NCI-H510A (cell line): ENCODE measurements around the gene EFHC2.
"Not testable (repeated sequence)": the region's sequence is repeated elsewhere in the genome, so short reads cannot be mapped to it uniquely, and the experiment has no call there.

ENCODE experiments used
- DNase-seq: peaks from one replicate; lab custom pipeline; 2025; lab: John Stamatoyannopoulos, UW

EFHC2 gene

GRCh38 chrX:44232081-44232480 is 111.4 kb downstream of the EFHC2 start:
- no peak for DNase-seq

GRCh38 chrX:44228621-44229020 is 114.9 kb downstream of the EFHC2 start:
- no peak for DNase-seq

GRCh38 chrX:44227991-44228390 is 115.5 kb downstream of the EFHC2 start:
- DNase-seq: no peak

GRCh38 chrX:44225667-44226066 is 117.8 kb downstream of the EFHC2 start:
- DNase-seq: no peak

DNA sequence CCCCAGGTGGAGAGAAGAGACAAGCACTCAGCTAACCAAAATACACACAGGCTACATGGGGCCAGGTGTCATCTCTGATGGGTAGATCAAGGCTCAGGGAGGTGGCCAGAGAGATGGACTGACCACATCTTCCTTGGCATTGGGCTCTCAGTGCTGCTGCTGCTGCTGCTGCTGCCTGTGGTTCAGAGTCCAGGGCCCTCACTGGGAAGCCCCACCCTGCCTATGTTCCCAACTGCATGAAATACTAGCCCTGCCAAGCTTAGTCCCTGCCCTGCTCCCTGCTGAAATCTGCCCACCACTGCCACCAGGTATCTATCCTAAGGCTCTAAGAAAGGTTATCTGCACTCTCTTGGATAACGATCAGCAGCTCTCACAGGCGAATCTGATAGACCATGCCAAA is 118.7 kb downstream of the EFHC2 start:
- no peak for DNase-seq

DNA sequence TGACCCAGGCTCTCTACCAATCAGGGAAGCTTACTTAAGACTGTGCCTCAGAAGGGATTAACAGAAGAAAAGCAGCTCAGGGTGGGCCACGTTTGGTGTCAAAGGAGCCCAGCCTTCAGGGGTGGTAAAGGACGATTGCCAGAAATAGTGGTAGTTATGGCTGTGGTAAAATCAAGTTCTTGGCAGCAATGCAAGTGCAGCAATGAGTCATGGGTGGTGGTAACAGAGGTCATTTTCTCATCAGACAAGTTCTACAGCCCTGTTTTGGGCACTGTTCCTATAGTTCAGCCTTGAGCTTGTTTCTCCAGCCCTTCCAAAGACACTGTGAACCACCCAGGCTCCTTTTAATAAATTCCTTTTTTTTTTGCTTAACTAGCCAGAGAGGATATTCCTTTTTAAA is 120.3 kb downstream of the EFHC2 start:
- no peak for DNase-seq

- no peak for DNase-seq
Measured at GRCh38 chrX:44218465-44218864, 125.0 kb downstream of the EFHC2 start.

DNA sequence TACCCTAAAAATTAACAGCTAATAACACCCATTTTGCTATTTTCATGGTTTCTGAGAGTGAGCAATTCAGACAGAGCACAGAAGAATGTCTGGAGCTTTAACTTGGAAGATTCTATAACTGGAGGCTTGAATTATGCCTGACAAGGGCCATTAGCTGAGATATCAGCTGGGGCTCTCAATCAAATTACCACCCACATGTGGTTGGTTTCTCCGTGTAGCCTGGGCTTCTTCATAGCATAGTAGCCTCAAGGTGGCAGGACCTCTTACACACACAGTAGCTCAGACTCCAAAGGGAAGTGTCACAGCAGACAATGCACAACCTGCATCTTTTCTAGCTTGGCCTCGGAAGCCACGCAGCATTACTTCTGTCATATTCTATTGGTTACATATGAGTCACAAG is 127.3 kb downstream of the EFHC2 start:
- no peak for DNase-seq

GRCh38 chrX:44203791-44204190 is 139.7 kb downstream of the EFHC2 start:
- DNase-seq: no peak

DNA sequence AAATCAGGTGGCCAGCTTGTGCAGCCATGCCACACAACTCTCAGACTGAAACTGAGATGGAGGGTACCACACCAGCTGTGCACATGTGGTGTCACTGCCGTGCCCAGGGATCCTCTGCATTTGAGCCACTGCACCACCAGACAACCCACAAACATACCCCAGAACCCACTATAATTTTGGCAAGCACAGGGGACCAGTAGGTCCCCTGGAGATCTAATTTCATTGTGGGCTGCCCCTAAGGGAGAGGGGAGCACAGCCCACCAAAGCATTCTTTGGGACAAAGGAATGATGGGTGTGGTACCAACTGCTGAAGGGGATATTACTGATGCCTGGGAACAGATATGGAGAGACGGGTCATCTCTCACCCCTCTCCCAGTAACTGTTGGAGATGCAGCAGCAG is 140.9 kb downstream of the EFHC2 start:
- no peak for DNase-seq

DNA sequence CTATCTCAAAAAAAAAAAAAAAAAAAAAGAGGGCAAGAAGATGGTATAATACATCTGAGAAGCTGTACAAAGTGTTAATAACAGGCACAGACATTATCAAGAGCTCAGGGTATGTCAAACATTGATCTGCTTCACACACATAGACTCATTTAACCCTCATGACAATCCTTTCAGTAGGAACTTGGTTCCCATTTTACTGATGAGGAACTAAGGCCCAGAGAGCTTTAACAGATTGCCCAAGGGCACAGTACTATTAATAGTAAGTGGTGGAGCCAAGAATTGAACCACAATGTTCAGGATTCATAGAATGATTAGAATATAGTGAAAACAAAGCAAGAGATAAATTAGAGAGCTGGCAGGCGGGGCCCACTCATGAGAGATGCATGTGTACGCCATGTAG is 154.4 kb downstream of the EFHC2 start:
- no peak for DNase-seq

DNA sequence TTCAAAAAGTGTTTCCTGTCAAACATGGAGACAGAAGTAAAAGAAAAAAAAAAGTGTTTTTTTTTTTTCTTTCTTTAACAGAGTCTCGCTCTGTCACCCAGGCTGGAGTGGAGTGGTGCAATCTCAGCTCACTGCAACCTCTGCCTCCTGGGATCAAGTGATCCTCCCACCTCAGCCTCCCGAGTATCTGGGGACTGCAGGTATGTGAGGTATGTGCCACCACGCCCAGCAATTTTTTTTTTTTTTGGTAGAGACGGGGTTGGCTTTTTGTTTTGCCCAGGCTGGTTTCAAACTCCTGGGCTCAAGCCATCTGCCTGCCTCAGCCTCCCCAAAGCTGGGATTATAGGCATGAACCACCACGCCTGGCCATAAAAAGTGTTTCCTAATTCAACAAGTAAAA is 155.6 kb downstream of the EFHC2 start:
- not testable (repeated sequence) for DNase-seq

DNA sequence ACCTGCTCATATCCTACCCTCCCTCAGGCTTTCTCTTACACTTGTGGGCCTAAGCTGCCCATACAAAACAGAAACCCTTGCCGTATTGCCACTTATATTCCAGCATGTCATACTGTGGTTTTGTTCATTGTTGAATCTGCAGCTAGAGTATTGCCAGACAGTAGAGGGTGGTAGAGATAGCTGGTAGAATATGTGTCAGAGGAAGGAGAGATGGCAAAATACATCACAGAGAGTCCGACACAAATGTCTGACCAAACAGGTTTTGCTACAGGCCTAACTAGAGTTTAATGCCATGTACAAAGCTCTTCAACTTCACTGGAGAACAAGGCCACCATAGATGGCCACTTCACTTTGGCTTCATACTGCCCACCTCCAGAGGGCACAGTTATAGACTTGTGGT is 160.1 kb downstream of the EFHC2 start:
- peak; percentile 7 for DNase-seq

- no peak for DNase-seq
Measured at GRCh38 chrX:44178274-44179053, 165.0 kb downstream of the EFHC2 start.

GRCh38 chrX:44175455-44175854 is 168.0 kb downstream of the EFHC2 start:
- DNase-seq: no peak

GRCh38 chrX:44174061-44174460 is 169.4 kb downstream of the EFHC2 start:
- no peak for DNase-seq

DNA sequence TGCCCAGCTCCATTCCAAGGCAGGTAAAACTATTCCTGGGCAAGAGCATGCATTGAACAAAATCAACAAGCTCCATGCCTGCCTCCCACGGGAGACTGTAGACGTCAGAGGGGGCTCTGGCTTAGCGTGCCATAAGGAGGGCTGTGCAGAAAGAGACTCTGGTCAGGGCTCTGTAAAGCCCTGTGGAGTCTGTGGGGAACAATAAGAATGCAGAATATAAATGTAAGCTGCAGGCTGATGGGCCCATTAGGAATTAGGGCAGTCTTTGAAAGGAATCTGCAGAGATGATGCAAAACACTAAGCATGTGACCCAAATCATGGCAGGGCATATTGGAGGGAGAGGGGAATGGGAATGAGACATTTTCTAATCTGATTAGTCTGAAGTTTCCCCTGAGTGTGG is 170.3 kb downstream of the EFHC2 start:
- no peak for DNase-seq

GRCh38 chrX:44167116-44167515 is 176.4 kb downstream of the EFHC2 start:
- DNase-seq: no peak

GRCh38 chrX:44162964-44163475 is 180.5 kb downstream of the EFHC2 start:
- DNase-seq: no peak

DNA sequence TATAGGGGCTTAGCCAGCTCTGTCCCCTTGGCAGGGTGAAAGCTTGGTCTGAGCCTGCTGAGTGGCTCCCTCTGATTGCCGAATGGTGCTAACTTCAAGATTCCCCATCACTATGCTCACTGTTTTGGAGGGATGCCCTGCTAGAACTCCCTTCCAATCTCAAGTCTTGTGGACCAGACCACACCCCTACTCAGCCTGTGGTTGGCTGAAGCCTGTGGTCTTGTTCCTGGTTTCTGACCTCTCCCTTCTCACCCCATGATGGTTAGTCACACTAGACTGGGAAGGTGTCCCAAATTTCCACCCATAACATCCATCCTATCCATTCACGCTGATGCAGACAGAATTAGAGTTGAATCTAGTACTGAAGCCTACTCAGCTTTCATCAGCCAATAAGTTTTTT is 185.6 kb downstream of the EFHC2 start:
- no peak for DNase-seq

DNA sequence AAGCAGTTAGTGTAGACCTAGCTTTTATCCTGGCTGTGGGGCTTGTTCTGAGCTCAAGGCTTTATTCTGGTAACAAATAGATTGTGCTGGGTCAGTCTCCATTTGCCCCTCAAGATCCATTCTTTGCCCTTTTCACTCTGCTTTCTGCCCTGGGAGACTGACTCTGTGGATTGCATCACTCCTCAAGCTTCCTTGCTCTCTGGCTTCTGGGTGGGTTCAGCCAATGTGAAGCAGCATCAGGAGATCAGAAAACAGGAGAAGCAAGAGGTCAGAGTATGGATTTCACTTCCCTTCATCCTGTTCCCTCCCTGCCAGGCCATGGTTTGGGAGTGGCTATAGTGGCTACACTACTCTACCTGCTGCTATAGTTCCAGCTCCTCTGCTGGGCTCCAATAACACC is 186.2 kb downstream of the EFHC2 start:
- DNase-seq: no peak

DNA sequence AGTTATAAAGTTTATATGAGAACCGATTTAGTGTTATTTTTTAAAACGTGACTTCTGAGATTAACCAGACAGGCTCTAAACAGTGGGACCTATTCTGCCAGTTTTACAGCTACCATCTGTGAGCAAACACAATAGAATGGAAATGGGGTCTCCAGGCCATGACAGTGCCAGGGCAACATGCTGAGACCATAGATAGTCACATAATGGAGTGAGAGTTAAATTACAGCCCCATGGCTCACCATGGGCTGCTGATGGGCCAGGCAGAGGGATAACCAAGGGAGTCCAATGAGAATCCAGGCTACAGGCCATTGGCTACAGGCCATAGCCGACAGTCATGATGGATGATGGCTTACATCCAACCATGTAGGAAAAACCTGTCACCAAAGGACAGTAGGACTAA is 186.7 kb downstream of the EFHC2 start:
- no peak for DNase-seq

DNA sequence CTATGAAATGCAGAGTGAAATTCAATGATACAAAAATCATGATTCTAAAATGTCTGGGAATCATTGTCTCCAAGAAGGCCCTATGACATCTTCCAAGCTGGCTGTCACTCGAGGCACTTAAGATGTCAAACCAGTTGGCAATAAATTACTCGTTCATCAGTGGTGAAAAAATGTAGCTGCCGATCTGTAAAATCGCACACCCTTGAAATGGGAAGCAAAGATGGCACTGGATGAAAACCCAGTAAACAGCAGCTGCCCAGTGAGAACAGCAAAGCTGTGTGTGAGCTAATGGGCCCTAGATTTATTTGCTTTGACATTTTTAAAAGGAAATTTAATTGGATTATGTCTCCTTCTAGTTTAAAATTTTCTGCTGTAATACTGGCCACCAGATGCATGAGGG is 188.3 kb downstream of the EFHC2 start:
- no peak for DNase-seq

DNA sequence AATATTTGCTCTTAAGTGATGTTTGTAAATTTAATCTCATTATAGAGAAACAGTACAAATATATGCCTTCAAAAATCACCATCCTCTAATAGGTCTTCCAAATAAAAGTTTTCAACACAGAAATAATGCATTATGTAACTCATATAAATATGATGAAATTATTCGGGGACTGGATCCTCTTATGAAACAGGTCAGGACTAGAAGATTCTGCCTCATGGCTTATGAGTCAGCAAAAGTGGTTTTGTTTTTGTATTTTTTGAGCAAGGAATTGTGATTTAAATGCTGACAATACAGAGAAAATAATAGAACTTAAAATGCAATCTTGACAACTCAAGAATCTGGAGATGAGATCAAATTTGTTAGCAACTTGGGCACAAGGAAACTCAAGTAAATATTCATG is 190.6 kb downstream of the EFHC2 start:
- no peak for DNase-seq
